ENCODE measurements around the gene EML6.

GRCh38 chr2:54680397-54681041 is 42.9 kb upstream of the EML6 start:
- TF ChIP-seq POLR2A (IDR thresholded peaks at IDR 0.05; ENCODE audit: low read length) (no peak), GATA1 (IDR thresholded peaks at IDR 0.05; ENCODE audit: low read depth, low read length) (no peak)
